Activated T-helper 17 cell treated with anti-CD3 and anti-CD28 coated beads, Interleukin-2, amount 50 U/mL, for 72 hours (primary cell): Measurements from ENCODE around the gene REC8. TPM values are rescaled to one million over a fixed set of nuclear protein-coding genes. Genes with fewer than 3 reads are reported as not detected.
A peak's percentile ranks its signal among the peaks of the same experiment; 100 is the strongest.

ENCODE experiments used
- ATAC-seq: fragments of 150-1000 bp; cut with Tn5 transposase; replicated peaks from 2 replicates; pipeline ENCODE4 v1.10.0; 2021; ENCODE audit warnings: mild to moderate bottlenecking, moderate library complexity
- H3K27ac Mint-ChIP-seq: one replicate; pipeline ENCODE4 v1.8.0; 2022; ENCODE audit warnings: mixed read lengths
- H3K27me3 Mint-ChIP-seq: one replicate; pipeline ENCODE4 v1.8.0; 2022; ENCODE audit warnings: mixed read lengths
- H3K36me3 Mint-ChIP-seq: one replicate; pipeline ENCODE4 v1.8.0; 2022; ENCODE audit warnings: low read depth, mild to moderate bottlenecking, mixed read lengths
- H3K4me1 Mint-ChIP-seq: one replicate; pipeline ENCODE4 v1.8.0; 2022; ENCODE audit warnings: mixed read lengths
- H3K4me3 Mint-ChIP-seq: one replicate; pipeline ENCODE4 v1.8.0; 2022; ENCODE audit warnings: mild to moderate bottlenecking, mixed read lengths
- H3K9me3 Mint-ChIP-seq: one replicate; pipeline ENCODE4 v1.8.0; 2022; ENCODE audit warnings: mixed read lengths
- total RNA-seq, 2 donors: library from RNA; stranded (reverse); gene quantifications; one replicate each; pipeline ENCODE4 v1.2.3, GENCODE V29; 2022

The REC8 gene
- total RNA-seq, result 10 to 100 TPM; 35.7 to 58.8 TPM

DNA sequence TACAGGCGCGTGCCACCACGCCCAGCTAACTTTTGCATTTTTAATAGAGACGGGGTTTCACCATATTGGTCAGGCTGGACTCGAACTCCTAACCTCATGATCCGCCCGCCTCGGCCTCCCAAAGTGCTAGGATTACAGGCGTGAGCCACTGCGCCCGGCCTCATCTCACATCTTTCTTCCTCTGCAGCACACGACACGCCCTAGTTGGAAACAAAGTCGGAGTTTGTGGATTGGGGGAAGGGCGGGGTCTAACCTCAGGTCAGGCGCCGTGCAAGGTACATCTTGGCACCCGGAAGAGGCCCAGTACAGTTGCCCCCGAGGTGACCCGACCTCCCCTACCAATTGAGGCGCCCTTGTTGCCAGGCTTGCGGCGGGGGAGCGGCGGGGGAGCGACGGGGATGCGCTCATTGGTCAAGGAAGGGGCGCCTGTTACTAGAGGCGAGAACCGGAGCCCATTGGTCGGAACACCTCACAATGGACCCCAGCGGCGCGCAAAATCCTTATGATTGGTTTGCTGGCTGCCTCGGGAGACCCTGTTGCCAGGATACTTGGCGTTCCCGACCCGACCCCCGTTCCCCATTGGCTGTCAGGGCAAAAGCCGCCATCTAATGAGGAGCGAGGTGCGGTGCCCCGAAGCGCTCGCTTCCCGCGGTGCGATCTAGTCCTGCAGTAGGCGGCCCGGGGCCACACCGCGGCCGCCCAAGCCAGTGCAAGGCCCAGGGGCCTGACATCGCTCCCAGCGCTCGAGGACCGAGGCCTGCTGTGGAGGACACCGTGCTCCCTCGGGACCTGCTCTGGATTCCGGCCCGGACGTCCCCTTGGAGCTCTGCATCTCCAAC is at the start of gene REC8:
REC8 (plus strand) TSS at position 659 of the 839 bp plus-strand sequence. CDS start 473 bp downstream, outside the sequence.
- Mint-ChIP-seq H3K4me3 (peak within 1 kb of the TSS; percentile 74), H3K9me3 (no peaks in the 10 kb centered on the region), H3K36me3 (peaks cover 84% of the 10 kb centered on the region), H3K27me3 (no peaks in the 10 kb centered on the region), H3K27ac (peak within 1 kb of the TSS; percentile 86), H3K4me1 (peaks cover 10% of the 10 kb centered on the region)
- ATAC-seq, result peak; percentile 70

DNA sequence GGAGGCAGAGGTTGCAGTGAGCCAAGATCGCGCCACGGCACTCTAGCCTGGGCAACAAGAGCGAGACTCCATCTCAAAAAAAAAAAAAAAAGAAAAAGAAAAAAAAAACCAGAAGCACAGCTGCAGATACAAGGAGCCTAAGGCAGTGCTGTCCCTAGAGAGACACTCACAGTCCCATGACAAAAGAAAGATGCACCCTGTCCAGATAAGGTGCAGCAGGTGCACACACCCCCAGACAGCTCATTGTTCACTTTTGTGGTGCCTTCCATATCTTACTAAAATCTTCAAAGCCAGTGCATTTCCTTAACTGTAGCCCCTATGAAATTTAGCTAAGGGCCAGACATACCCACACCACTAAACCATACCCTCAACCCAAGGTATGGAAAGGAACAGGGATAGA is 49.5 kb upstream of the REC8 start:
- no peak overlapping the region for H3K27ac Mint-ChIP-seq
- H3K27me3 Mint-ChIP-seq, result no peaks in the 10 kb centered on the region
- no peak for ATAC-seq
- H3K36me3 Mint-ChIP-seq, result peaks cover 70% of the 10 kb centered on the region
- no peaks in the 10 kb centered on the region for H3K9me3 Mint-ChIP-seq
- H3K4me1 Mint-ChIP-seq, result peaks cover 6% of the 10 kb centered on the region
- no peak overlapping the region for H3K4me3 Mint-ChIP-seq

- Mint-ChIP-seq H3K9me3 (no peaks in the 10 kb centered on the region), H3K4me1 (peaks cover 6% of the 10 kb centered on the region), H3K4me3 (no peak overlapping the region), H3K36me3 (peaks cover 65% of the 10 kb centered on the region), H3K27me3 (no peaks in the 10 kb centered on the region), H3K27ac (peak overlapping the region; percentile 58)
- no peak for ATAC-seq
These were observed 49.0 kb upstream of the REC8 start for GRCh38 chr14:24122898-24123297.

DNA sequence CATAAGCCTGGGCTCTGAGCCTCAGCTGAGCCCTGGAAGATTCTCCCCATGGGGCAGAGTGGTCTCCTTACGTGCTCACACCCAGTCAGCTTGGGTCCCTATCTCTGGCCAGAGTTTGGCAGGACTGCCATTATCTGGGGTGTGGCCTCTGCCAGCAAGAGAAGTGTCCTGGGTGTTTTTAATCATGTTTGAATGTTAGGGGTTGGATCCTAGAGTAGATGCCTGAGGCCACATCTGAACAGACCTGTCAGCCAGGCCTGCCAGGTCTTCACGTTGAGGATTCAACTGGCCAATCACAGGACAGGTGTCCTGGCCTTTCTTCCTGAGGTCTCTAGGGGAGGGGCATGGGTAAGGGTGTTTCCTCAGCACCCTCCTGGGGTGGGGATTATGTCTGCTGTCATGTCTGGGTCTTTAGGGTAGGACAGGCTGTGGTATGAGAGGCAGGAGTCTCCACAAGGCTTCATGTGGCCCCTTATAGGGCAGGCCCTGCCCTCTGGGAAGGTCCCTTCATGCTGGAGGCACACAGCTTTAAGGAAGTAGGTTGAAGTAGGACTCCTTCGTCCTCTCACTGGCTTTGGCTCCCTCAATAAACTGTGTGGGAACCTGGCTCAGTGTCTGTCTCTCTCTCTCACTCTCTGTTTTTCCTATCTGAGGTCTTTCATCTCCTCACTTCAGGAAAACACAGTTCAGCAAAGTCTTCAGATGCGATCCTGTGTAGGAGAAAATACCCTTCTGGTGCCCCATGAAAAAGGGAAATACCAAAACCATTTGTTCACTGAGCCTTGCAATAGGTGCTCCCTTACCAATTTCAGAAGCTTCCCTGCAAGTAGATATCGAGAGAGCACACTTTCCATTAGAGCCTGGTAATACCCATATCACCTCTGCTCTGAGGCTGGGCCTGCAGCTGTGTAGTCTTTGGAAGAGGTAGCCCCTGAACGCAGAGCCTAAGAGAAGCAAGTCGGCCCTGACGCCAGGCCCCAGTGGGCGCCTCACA is 48.2 kb upstream of the REC8 start:
- Mint-ChIP-seq H3K27me3 (no peaks in the 10 kb centered on the region), H3K4me1 (peaks cover under 1% of the 10 kb centered on the region), H3K27ac (peak overlapping the region; percentile 58), H3K4me3 (no peak overlapping the region), H3K9me3 (no peaks in the 10 kb centered on the region), H3K36me3 (peaks cover 57% of the 10 kb centered on the region)
- no peak for ATAC-seq

GRCh38 chr14:24126939-24127338 is 44.9 kb upstream of the REC8 start:
- no peak for ATAC-seq
- Mint-ChIP-seq H3K27ac (no peak overlapping the region), H3K4me3 (no peak overlapping the region), H3K27me3 (no peaks in the 10 kb centered on the region), H3K9me3 (no peaks in the 10 kb centered on the region), H3K36me3 (peaks cover 25% of the 10 kb centered on the region), H3K4me1 (peaks cover 3% of the 10 kb centered on the region)

DNA sequence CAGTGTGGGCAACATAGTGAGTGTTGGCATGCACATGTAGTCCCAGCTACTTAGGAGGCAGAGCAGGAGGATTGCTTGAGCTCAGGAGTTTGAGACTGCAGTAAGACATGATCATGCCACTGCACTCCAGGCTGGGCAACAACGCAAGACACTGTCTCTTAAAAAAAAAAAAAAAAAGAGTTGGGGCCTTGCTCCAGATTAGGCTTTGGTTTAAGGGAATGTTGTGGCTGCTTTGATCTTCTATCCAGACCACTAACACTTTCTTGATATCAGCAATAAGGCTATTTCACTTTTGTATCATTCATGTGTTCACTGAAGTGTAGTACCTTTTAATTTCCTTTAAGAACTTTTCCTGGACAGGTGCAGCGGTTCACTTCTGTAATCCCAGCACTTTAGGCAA is 44.2 kb upstream of the REC8 start:
- no peak for ATAC-seq
- H3K9me3 Mint-ChIP-seq, result no peaks in the 10 kb centered on the region
- no peak overlapping the region for H3K4me3 Mint-ChIP-seq
- H3K4me1 Mint-ChIP-seq, result peaks cover 7% of the 10 kb centered on the region
- H3K36me3 Mint-ChIP-seq, result peaks cover 17% of the 10 kb centered on the region
- H3K27ac Mint-ChIP-seq, result no peak overlapping the region
- H3K27me3 Mint-ChIP-seq, result no peaks in the 10 kb centered on the region

DNA sequence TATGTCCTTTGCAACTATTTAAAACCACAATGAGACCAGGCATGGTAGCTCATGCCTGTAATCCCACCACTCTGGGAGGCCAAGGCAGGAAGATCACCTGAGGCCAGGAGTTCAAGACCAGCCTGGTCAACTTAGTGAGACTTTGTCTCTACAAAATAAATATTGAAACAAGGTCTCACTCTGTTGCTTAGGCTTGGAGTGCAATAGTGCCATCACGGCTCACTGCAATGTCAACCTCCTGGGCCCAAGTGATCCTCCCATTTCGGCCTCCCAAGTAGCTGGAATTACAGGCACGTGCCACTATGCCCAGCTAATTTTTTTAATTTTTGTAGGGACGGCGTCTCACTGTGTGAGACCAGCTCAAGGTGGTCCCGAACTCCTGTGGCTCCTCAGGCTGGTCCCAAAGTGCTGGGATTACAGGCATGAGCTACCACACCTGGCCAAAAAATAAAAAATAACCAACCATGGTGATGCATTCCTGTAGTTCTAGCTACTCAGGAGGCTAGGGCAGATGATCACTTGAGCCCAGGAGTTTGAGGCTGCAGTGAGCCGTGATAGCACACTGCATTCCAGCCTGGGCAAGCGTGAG is 42.4 kb upstream of the REC8 start:
- Mint-ChIP-seq H3K4me3 (no peak overlapping the region), H3K27me3 (no peaks in the 10 kb centered on the region), H3K36me3 (no peaks in the 10 kb centered on the region), H3K4me1 (peaks cover 13% of the 10 kb centered on the region), H3K9me3 (no peaks in the 10 kb centered on the region), H3K27ac (no peak overlapping the region)
- no peak for ATAC-seq

GRCh38 chr14:24130380-24130716 is 41.5 kb upstream of the REC8 start, which contains the start of gene FITM1:
Gene FITM1 (plus strand): TSS chr14:24130659. CDS start chr14:24131564, 905 bp downstream.
- no peak for ATAC-seq
- no peak within 1 kb of the TSS for H3K4me3 Mint-ChIP-seq
- H3K4me1 Mint-ChIP-seq, result peaks cover 17% of the 10 kb centered on the region
- H3K36me3 Mint-ChIP-seq, result no peaks in the 10 kb centered on the region
- H3K27ac Mint-ChIP-seq, result peak within 1 kb of the TSS; percentile 50
- no peaks in the 10 kb centered on the region for H3K9me3 Mint-ChIP-seq
- H3K27me3 Mint-ChIP-seq, result no peaks in the 10 kb centered on the region

DNA sequence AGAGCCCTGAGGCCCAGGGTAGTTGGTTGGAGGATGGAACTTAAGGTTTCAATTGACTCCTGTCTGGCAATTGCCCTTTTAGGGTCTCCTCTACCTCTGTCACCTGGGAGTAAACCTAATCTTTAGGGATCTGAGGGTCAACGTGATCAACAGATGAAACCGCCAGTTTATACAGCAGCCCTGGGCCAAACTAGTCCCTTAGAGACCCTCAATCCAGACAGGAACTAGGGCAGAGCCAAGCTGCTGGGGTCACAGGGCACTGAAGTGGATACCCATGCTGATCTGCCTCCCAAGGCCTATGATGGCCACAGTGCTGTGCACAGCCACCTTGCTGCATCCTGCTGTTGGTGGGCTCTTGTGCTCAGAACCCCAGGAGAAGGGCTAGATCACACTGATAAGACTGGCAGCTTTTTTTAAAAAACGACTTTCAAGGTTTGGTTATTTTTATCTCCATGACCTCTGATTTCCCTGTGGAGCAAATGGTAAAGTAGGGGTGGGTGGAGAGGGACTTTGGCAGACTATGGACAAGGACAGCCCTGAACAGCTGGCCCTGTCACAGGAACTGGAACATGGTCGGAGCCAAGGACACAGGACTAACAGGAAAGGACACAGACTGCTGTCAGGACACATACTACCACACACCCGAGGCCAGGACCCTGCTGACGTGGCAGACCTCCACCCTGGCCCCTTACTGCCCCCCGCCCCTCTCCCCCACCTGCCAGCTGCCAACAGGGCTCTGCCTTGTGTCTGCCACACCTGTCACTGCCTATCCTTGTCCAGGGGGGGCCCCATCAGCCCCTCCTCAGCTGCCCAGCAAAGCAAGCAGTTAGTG is 40.9 kb upstream of the REC8 start:
- Mint-ChIP-seq H3K9me3 (no peaks in the 10 kb centered on the region), H3K4me1 (peaks cover 20% of the 10 kb centered on the region), H3K27me3 (no peaks in the 10 kb centered on the region)

GRCh38 chr14:24131549-24131966 is 40.3 kb upstream of the REC8 start:
- H3K4me3 Mint-ChIP-seq, result peak overlapping the region; percentile 60
- peak overlapping the region; percentile 83 for H3K27ac Mint-ChIP-seq
- no peak for ATAC-seq
- no peaks in the 10 kb centered on the region for H3K27me3 Mint-ChIP-seq
- H3K4me1 Mint-ChIP-seq, result peaks cover 20% of the 10 kb centered on the region
- no peaks in the 10 kb centered on the region for H3K9me3 Mint-ChIP-seq
- peaks cover 2% of the 10 kb centered on the region for H3K36me3 Mint-ChIP-seq

More for the DNA sequence above, 40.9 kb upstream of the REC8 start:
- Mint-ChIP-seq H3K4me3 (no peak overlapping the region), H3K27ac (peak overlapping the region; percentile 50), H3K36me3 (no peaks in the 10 kb centered on the region)
- no peak for ATAC-seq

DNA sequence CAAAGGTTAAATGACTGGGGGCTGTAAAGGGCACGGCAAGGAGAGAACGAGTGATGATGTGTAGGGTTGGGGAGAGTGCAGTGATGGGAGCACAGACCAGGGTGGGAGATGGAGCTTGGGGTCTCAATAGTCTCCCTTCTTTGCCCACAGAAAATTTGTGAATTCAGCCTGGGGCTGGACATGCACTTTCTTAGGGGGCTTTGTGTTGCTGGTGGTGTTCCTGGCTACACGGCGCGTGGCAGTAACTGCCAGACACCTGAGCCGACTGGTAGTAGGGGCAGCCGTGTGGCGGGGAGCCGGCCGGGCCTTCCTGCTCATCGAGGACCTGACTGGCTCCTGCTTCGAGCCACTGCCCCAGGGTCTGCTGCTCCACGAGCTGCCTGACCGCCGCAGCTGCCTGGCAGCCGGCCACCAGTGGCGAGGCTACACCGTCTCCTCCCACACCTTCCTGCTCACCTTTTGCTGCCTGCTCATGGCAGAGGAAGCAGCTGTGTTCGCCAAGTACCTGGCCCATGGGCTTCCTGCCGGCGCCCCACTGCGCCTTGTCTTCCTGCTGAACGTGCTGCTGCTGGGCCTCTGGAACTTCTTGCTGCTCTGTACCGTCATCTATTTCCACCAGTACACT is 39.7 kb upstream of the REC8 start:
- peak overlapping the region; percentile 83 for H3K27ac Mint-ChIP-seq
- no peaks in the 10 kb centered on the region for H3K27me3 Mint-ChIP-seq
- peaks cover 8% of the 10 kb centered on the region for H3K36me3 Mint-ChIP-seq
- H3K4me1 Mint-ChIP-seq, result peaks cover 26% of the 10 kb centered on the region
- no peak for ATAC-seq
- peak overlapping the region; percentile 60 for H3K4me3 Mint-ChIP-seq
- no peaks in the 10 kb centered on the region for H3K9me3 Mint-ChIP-seq

- peaks cover 16% of the 10 kb centered on the region for H3K36me3 Mint-ChIP-seq
- H3K4me3 Mint-ChIP-seq, result peak overlapping the region; percentile 60
- H3K9me3 Mint-ChIP-seq, result no peaks in the 10 kb centered on the region
- H3K4me1 Mint-ChIP-seq, result peaks cover 28% of the 10 kb centered on the region
- no peaks in the 10 kb centered on the region for H3K27me3 Mint-ChIP-seq
- H3K27ac Mint-ChIP-seq, result peak overlapping the region; percentile 83
- no peak for ATAC-seq
These were observed 38.9 kb upstream of the REC8 start for GRCh38 chr14:24132976-24133375.

GRCh38 chr14:24133735-24134134 is 38.1 kb upstream of the REC8 start:
- no peak for ATAC-seq
- no peaks in the 10 kb centered on the region for H3K27me3 Mint-ChIP-seq
- H3K4me1 Mint-ChIP-seq, result peaks cover 33% of the 10 kb centered on the region
- peaks cover 24% of the 10 kb centered on the region for H3K36me3 Mint-ChIP-seq
- no peak overlapping the region for H3K4me3 Mint-ChIP-seq
- no peaks in the 10 kb centered on the region for H3K9me3 Mint-ChIP-seq
- H3K27ac Mint-ChIP-seq, result no peak overlapping the region
